Smooth muscle cell (in vitro differentiated cells): Measurements from ENCODE around the gene MELK. TPM values are rescaled to one million over a fixed set of nuclear protein-coding genes. Genes with fewer than 3 reads are reported as not detected.
"Not testable (repeated sequence)": the region's sequence is repeated elsewhere in the genome, so short reads cannot be mapped to it uniquely, and the experiment has no call there.

Source experiments
- DNase-seq: peaks from one replicate; lab custom pipeline; 2025; ENCODE audit not compliant: unreplicated experiment; lab: John Stamatoyannopoulos, UW
- H2AFZ ChIP-seq: fragments of 200-600 bp; sonication (generic); 2 replicates; pipeline ENCODE4 v1.6.0; 2016; ENCODE audit warnings: antibody characterized with exemption, low read depth, mild to moderate bottlenecking
- H3F3A ChIP-seq: fragments of 200-600 bp; sonication (generic); 2 replicates; pipeline ENCODE4 v1.6.0; 2017; ENCODE audit warnings: antibody characterized with exemption, low read depth
- H3K27ac ChIP-seq: fragments of 200-600 bp; sonication (generic); 2 replicates; pipeline ENCODE4 v1.5.1; 2016; ENCODE audit warnings: low read depth, mild to moderate bottlenecking
- H3K27me3 ChIP-seq: fragments of 200-600 bp; sonication (generic); 2 replicates; pipeline ENCODE4 v1.6.1; 2016; ENCODE audit warnings: low read depth, mild to moderate bottlenecking
- H3K36me3 ChIP-seq: fragments of 200-600 bp; sonication (generic); 2 replicates; pipeline ENCODE4 v1.5.1; 2016; ENCODE audit warnings: low read depth
- H3K4me1 ChIP-seq: fragments of 200-600 bp; sonication (generic); 2 replicates; pipeline ENCODE4 v1.5.1; 2016; ENCODE audit warnings: low read depth
- H3K4me2 ChIP-seq: fragments of 200-600 bp; sonication (generic); 2 replicates; pipeline ENCODE4 v1.6.0; 2016; ENCODE audit warnings: mild to moderate bottlenecking
- H3K4me3 ChIP-seq: fragments of 200-600 bp; sonication (generic); 2 replicates; pipeline ENCODE4 v1.5.1; 2016; ENCODE audit warnings: mild to moderate bottlenecking
- H3K79me2 ChIP-seq: fragments of 200-600 bp; sonication (generic); 2 replicates; pipeline ENCODE4 v1.6.0; 2016; ENCODE audit warnings: low read depth, mild to moderate bottlenecking
- H3K9ac ChIP-seq: fragments of 200-600 bp; sonication (generic); 2 replicates; pipeline ENCODE4 v1.6.0; 2016; ENCODE audit warnings: low read depth
- H3K9me3 ChIP-seq: fragments of 200-600 bp; sonication (generic); replicated peaks from 2 replicates; pipeline ENCODE4 v1.5.1; 2016; ENCODE audit warnings: low read depth
- H4K20me1 ChIP-seq: fragments of 200-600 bp; sonication (generic); 2 replicates; pipeline ENCODE4 v1.6.0; 2016; ENCODE audit warnings: low read depth
- CTCF ChIP-seq: fragments of 200-600 bp; sonication (generic); IDR thresholded peaks from 2 replicates; pipeline ENCODE4 v1.5.1; 2017; ENCODE audit warnings: borderline replicate concordance, mild to moderate bottlenecking, antibody characterized with exemption; ENCODE audit not compliant: insufficient read depth, poor library complexity, severe bottlenecking
- WGBS: methylation state at CpG from one replicate; pipeline ENCODE4 v1.1.7; 2016; ENCODE audit warnings: low lambda C conversion rate; 5-methylcytosine and 5-hydroxymethylcytosine counted together
- polyA plus RNA-seq: library from polyadenylated mRNA; unstranded; fragments of >200 nt; fragmentation: Nextera tagmentation; extraction: Ambion mirVana; gene quantifications from 2 replicates; pipeline ENCODE4 v1.2.1, GENCODE V29; 2016
- total RNA-seq: library from RNA; depleted of rRNA; stranded (reverse); fragments of >200 nt; gene quantifications from 2 replicates; pipeline ENCODE4 v1.2.3, GENCODE V29; 2014

MELK gene
- total and polyA plus RNA-seq, 2 experiments from 2014 or later = 20.1 to 25.3 TPM

- H3K4me2 ChIP-seq = no peak overlapping the region
- no peak overlapping the region for H3K27ac ChIP-seq
- H3K4me1 ChIP-seq = no peaks in the 10 kb centered on the region
- 79% methylated on average over 3 of the region's 3 CpGs for WGBS
- no peak overlapping the region for H3K4me3 ChIP-seq
- no peaks in the 10 kb centered on the region for H3K9me3 ChIP-seq
- H3F3A ChIP-seq = no peaks in the 10 kb centered on the region
- no peak overlapping the region for H2AFZ ChIP-seq
- H3K36me3 ChIP-seq = no peaks in the 10 kb centered on the region
- H3K79me2 ChIP-seq = no peaks in the 10 kb centered on the region
- H3K27me3 ChIP-seq = no peaks in the 10 kb centered on the region
- no peaks in the 10 kb centered on the region for H4K20me1 ChIP-seq
- no peak overlapping the region for H3K9ac ChIP-seq
- no peak for DNase-seq
- no peak for TF ChIP-seq CTCF
Observed at GRCh38 chr9:36551129-36551528, 21.6 kb upstream of the MELK start.

GRCh38 chr9:36551910-36552309, 20.8 kb upstream of the MELK start:
- H3K27me3 ChIP-seq = no peaks in the 10 kb centered on the region

GRCh38 chr9:36559036-36559695, 13.5 kb upstream of the MELK start:
- Histone ChIP-seq H3K9me3 (no peaks in the 10 kb centered on the region), H3K27ac (no peak overlapping the region), H3K27me3 (no peaks in the 10 kb centered on the region), H3K79me2 (no peaks in the 10 kb centered on the region), H3K4me1 (no peaks in the 10 kb centered on the region), H4K20me1 (no peaks in the 10 kb centered on the region), H3K36me3 (no peaks in the 10 kb centered on the region), H2AFZ (no peak overlapping the region), H3K4me2 (no peak overlapping the region), H3K9ac (no peak overlapping the region), H3K4me3 (no peak overlapping the region), H3F3A (no peaks in the 10 kb centered on the region)
- no peak for TF ChIP-seq CTCF
- DNase-seq = no peak
- WGBS = 60% methylated on average over 7 of the region's 7 CpGs

More at GRCh38 chr9:36551910-36552309, 20.8 kb upstream of the MELK start:
- no peak for DNase-seq
- Histone ChIP-seq H3K27ac (no peak overlapping the region), H3K79me2 (no peaks in the 10 kb centered on the region), H3F3A (no peaks in the 10 kb centered on the region), H3K4me2 (no peak overlapping the region), H4K20me1 (no peaks in the 10 kb centered on the region), H3K36me3 (no peaks in the 10 kb centered on the region), H3K9me3 (no peaks in the 10 kb centered on the region), H3K9ac (no peak overlapping the region), H3K4me3 (no peak overlapping the region), H2AFZ (no peak overlapping the region), H3K4me1 (no peaks in the 10 kb centered on the region)
- TF ChIP-seq CTCF = no peak
- WGBS = 95% methylated on average over 6 of the region's 6 CpGs

GRCh38 chr9:36560771-36561170, 11.9 kb upstream of the MELK start:
- Histone ChIP-seq H3F3A (no peaks in the 10 kb centered on the region), H3K4me2 (no peak overlapping the region), H2AFZ (no peak overlapping the region), H3K27ac (no peak overlapping the region), H3K4me3 (no peak overlapping the region), H3K4me1 (no peaks in the 10 kb centered on the region), H3K9ac (no peak overlapping the region), H3K27me3 (no peaks in the 10 kb centered on the region), H3K79me2 (no peaks in the 10 kb centered on the region), H3K36me3 (no peaks in the 10 kb centered on the region), H3K9me3 (no peaks in the 10 kb centered on the region), H4K20me1 (no peaks in the 10 kb centered on the region)
- no peak for TF ChIP-seq CTCF
- no peak for DNase-seq
- WGBS = 51% methylated on average over 2 of the region's 2 CpGs

- H2AFZ ChIP-seq, H3K9ac ChIP-seq, DNase-seq, H3K79me2 ChIP-seq, H3K27me3 ChIP-seq, H3K4me2 ChIP-seq, H3F3A ChIP-seq, H4K20me1 ChIP-seq, H3K27ac ChIP-seq, H3K9me3 ChIP-seq, H3K4me3 ChIP-seq, H3K36me3 ChIP-seq, H3K4me1 ChIP-seq: not testable (repeated sequence)
- 97% methylated on average over 11 of the region's 11 CpGs for WGBS
Observed at GRCh38 chr9:36562801-36563200, 9.9 kb upstream of the MELK start.
